T-helper 2 cell treated with Interferon-gamma antibody and Interleukin-4, amounts not matched to agents 5 μg/mL and 100 μg/mL, for 36 hours (primary cell): Measurements from ENCODE around the gene TRPV4.

Source experiments
- DNase-seq: peaks from one replicate; pipeline ENCODE4 v3.0.0; 2021; ENCODE audit warnings: low spot score
- H3K27ac Mint-ChIP-seq: one replicate; pipeline ENCODE4 v1.8.0; 2021; ENCODE audit warnings: mild to moderate bottlenecking, mixed read lengths
- H3K27me3 Mint-ChIP-seq: one replicate; pipeline ENCODE4 v1.8.0; 2021; ENCODE audit warnings: low read depth, mixed read lengths
- H3K36me3 Mint-ChIP-seq: one replicate; pipeline ENCODE4 v1.8.0; 2021; ENCODE audit warnings: low read depth, mixed read lengths
- H3K4me1 Mint-ChIP-seq: one replicate; pipeline ENCODE4 v1.8.0; 2021; ENCODE audit warnings: low read depth, mixed read lengths
- H3K4me3 Mint-ChIP-seq: one replicate; pipeline ENCODE4 v1.8.0; 2022; ENCODE audit warnings: mild to moderate bottlenecking, moderate library complexity, mixed read lengths
- H3K9me3 Mint-ChIP-seq: one replicate; pipeline ENCODE4 v1.8.0; 2021; ENCODE audit warnings: mixed read lengths

The TRPV4 gene

DNA sequence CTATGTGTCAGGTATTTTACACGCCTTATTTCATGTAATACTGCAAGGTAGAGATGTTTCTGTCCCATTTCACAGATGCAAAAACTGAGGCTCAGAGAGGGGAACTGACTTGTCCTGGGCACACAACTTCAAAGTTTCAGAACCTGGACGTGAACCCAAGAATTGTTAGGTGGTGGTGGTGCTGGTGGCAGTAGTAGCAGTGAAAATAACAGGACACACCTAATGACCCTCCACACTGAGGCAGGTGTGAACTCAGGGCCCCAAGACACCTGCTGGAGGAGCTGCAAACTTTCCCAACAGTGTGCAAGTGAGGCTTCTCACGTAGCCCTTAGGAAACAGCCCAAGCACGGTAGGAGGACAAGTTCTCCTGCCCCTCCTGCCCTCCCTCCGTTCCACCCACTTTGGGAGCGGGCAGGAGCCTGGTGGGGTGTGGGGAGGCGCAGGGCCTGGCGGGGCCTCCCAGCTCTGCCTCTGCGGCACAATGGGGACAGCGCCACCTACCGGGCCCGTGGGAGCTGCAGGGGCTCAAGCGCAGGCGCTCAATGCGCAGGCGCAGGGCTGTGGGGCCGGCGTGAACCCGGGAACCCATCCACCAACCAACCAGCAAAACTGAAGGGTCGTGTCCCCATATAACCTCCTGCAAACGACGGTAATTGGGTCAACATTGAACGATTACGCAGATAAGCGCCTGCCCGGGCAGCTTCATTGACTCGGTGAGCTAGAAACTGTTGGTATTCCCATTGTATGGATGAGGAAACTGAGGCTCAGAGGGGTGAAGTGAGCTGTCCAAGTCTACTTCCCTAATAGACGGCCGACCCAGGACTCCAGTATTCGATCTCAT lies 12.0 kb upstream of the TRPV4 start:
- H3K27ac Mint-ChIP-seq: peak overlapping the region; percentile 31

DNA sequence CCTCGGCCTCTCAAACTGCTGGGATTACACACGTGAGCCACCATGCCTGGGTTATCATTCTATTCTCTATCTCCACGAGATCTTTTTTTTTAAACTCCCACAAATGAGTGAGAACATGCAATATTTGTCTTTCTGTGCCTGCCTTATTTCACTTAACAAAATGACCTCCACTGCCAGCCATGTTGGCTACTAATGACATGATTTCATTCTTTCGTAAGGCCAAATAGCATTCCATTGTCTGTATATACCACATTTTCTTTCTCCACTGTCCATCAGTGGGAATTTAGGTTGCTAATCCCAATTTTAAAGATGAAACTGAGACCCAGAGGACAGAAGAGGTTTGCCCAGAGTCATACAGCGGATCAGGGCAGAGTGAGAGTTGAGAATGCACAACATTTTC lies 10.9 kb upstream of the TRPV4 start:
- Mint-ChIP-seq H3K4me1 (no peaks in the 10 kb centered on the region), H3K27ac (no peak overlapping the region), H3K36me3 (no peaks in the 10 kb centered on the region), H3K4me3 (no peak overlapping the region), H3K9me3 (no peaks in the 10 kb centered on the region), H3K27me3 (no peaks in the 10 kb centered on the region)
- no peak for DNase-seq

More for the DNA sequence above, 12.0 kb upstream of the TRPV4 start:
- Mint-ChIP-seq H3K36me3 (no peaks in the 10 kb centered on the region), H3K4me3 (peak overlapping the region; percentile 61), H3K27me3 (no peaks in the 10 kb centered on the region), H3K9me3 (no peaks in the 10 kb centered on the region), H3K4me1 (no peaks in the 10 kb centered on the region)
- DNase-seq: peak; percentile 88

DNA sequence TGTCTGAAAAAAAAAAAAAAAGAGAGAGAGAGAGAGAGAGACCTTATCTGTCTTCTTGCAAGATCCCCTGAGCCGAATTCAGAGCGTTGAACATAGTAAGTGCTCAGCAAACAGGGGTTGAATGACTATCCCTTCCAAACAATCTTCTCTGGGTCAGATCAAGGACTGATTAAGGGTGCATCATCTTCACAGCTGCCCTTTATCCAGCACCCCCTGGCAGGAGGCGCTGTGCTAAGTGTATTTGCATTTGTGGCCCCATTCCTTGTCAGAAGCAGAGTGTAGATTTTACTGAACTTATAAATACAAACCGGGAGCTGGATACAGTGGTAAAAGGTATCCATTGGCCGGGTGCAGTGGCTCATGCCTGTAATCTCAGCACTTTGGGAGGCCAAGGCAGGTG lies 8.8 kb upstream of the TRPV4 start:
- H3K27ac Mint-ChIP-seq: no peak overlapping the region
- no peak for DNase-seq
- peaks cover 3% of the 10 kb centered on the region for H3K27me3 Mint-ChIP-seq
- H3K36me3 Mint-ChIP-seq: no peaks in the 10 kb centered on the region
- H3K9me3 Mint-ChIP-seq: no peaks in the 10 kb centered on the region
- no peak overlapping the region for H3K4me3 Mint-ChIP-seq
- no peaks in the 10 kb centered on the region for H3K4me1 Mint-ChIP-seq

DNA sequence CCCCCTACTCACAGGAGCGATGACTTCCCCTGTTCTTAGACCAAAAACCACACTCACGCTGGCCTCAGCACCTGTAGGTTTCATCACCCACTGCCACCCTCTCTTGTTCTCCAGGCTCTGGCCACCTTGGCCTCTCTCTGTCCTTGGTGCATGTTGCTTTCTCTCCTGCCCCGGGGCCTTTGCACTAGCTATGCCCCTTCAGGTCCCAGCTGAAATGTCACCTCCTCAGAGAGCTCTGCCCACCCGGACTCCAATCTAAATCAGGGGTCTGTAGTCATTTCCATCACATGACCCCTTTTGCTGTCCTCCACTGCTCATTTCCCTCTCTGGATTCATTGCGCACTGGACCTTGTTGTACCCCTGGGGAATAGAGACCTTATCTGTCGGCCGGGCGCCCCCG lies 8.2 kb upstream of the TRPV4 start:
- H3K4me1 Mint-ChIP-seq: no peaks in the 10 kb centered on the region
- no peak for DNase-seq
- peaks cover 3% of the 10 kb centered on the region for H3K27me3 Mint-ChIP-seq
- H3K4me3 Mint-ChIP-seq: no peak overlapping the region
- no peak overlapping the region for H3K27ac Mint-ChIP-seq
- no peaks in the 10 kb centered on the region for H3K36me3 Mint-ChIP-seq
- H3K9me3 Mint-ChIP-seq: no peaks in the 10 kb centered on the region

DNA sequence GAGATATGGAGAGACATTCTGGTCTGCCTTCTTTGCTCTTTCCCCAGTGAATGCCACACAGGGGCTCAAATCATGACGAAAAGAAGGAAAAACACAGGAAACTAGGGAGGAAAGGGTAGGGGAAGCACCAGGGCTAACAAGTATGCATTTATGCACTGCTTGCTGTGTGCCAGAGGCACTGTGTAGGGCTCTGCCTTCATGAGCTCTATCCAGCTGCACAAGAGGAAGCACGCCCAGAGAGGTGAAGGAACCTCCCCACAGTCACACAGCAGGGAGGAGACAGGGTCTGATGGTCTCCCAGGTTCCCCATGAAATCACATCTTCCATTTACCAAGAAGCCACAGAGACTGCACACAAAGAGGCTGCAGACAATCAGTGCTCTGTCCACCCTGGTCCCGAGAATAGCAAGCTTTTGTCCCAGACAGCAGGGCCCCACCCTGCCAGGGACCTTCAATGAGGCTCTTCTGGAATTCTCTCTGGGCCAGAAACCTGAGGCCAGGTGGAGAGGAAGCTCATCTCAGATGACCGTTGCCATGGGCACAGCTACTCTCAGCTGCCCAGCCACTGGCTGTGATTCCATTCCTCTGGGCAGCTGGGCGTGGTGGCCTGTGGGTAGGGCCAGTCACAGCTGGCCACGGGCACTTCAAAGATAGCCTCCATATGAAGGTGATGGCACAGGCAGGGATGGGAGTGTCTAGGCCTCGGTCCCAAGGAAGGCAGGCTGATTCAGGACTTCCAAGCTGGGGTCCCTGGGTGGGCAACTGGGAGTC lies 7.3 kb upstream of the TRPV4 start:
- H3K36me3 Mint-ChIP-seq: no peaks in the 10 kb centered on the region
- H3K4me1 Mint-ChIP-seq: no peaks in the 10 kb centered on the region
- H3K9me3 Mint-ChIP-seq: no peaks in the 10 kb centered on the region
- DNase-seq: no peak
- no peak overlapping the region for H3K27ac Mint-ChIP-seq
- peaks cover 3% of the 10 kb centered on the region for H3K27me3 Mint-ChIP-seq
- no peak overlapping the region for H3K4me3 Mint-ChIP-seq

DNA sequence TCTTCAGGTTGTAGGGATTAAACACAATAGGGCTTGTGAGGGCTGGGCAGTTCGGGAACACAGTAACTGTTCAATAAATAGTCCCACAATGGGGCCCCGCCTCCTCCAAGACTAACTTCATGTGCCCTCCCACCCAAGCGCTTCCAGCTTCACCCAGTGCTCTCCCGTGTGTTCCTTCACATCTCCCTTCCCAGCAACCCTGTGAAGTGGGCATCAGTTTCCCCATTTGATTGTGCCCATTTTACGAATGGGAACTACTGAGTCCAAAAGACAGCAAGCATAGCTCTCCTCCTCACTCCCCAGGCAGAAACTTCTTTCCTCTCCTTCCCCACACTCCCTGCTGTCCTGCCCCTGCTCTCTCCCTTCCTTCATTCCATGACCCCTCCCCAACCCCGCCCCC lies 6.2 kb upstream of the TRPV4 start:
- Mint-ChIP-seq H3K27me3 (peaks cover 11% of the 10 kb centered on the region), H3K27ac (no peak overlapping the region), H3K9me3 (no peaks in the 10 kb centered on the region), H3K36me3 (no peaks in the 10 kb centered on the region), H3K4me3 (no peak overlapping the region), H3K4me1 (no peaks in the 10 kb centered on the region)
- no peak for DNase-seq

DNA sequence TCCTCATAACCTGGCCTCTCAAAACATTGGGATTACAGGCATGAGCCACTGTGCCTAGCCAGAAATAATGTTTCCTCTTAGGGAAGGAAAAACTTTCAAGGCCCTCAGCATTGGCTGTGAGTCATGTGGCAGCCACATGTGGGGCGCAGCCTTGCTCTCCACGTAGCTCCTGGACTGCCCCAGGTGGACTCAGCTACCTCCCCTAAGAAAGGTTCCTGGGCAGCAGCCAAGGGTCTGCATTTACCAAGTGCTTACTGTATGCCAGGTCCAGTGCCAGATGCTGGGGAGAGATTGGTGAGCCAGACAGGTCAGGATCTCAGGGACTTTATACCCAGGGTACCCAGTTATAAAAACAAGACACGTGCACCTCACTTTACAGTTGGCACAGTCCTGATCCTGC lies 3.7 kb upstream of the TRPV4 start:
- no peaks in the 10 kb centered on the region for H3K9me3 Mint-ChIP-seq
- no peak for DNase-seq
- no peak overlapping the region for H3K4me3 Mint-ChIP-seq
- H3K4me1 Mint-ChIP-seq: no peaks in the 10 kb centered on the region
- H3K27ac Mint-ChIP-seq: no peak overlapping the region
- peaks cover 27% of the 10 kb centered on the region for H3K27me3 Mint-ChIP-seq
- no peaks in the 10 kb centered on the region for H3K36me3 Mint-ChIP-seq

DNA sequence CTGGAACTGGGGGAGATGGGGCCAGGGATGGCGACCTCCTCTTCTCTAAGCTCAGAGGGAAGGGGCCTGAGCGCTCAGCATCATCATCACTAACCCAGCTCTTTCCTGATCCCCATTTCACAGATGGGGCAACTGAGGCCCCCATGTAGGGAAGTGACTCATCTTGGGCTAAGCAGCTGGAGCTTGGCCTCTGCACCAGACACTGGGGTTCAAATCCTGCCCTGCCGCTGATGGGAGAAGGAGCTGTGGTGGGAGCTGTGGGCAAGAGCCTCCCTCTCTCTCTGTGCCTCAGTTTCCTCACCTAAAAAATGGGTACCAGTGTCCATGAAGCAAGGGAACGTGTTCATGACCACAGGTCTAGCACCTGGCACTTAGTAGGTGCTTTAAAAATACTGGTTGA lies 2.6 kb upstream of the TRPV4 start:
- peaks cover 36% of the 10 kb centered on the region for H3K27me3 Mint-ChIP-seq
- no peak overlapping the region for H3K27ac Mint-ChIP-seq
- H3K36me3 Mint-ChIP-seq: no peaks in the 10 kb centered on the region
- H3K4me3 Mint-ChIP-seq: no peak overlapping the region
- DNase-seq: no peak
- H3K4me1 Mint-ChIP-seq: no peaks in the 10 kb centered on the region
- no peaks in the 10 kb centered on the region for H3K9me3 Mint-ChIP-seq

DNA sequence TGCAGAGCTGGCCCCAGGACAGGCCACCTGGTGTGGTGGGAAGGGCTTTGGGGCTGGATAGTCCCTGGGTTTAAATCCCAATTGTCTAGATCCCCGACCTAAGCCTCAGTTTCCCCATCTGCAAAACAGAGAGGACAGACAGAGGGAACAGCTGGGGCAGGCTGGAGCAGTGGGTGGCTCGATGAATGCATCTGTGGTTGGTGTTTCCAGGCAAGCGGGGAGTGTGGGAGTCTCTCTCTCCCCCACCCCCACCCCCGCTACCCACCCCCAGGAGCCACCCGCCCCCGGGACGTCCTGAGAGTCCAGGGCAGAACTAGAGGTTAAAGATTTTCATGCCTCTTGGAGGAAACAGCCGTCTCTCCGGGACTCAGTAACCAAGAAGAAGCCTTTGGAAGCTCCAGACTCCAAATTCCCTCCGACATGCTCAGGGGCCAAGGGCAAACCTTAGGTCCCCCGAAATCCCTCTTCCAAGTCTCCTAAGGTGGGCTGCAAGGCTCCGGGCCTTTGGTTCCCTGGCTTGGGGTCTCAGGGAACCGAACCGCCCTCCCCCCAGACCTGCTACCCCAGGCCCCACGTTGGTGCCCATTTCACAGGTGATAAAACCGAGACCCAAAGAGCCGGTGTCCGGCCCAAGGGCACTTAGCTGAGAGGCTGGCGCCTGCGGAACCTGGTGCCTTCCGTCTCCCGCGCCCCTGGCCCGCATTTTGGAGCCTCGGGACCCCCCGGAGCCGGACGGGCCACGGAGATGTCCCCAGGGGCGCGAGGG lies 474 bp downstream of the TRPV4 start:
- Mint-ChIP-seq H3K9me3 (no peaks in the 10 kb centered on the region), H3K36me3 (no peaks in the 10 kb centered on the region), H3K27me3 (peaks cover 36% of the 10 kb centered on the region), H3K4me1 (no peaks in the 10 kb centered on the region), H3K27ac (no peak overlapping the region), H3K4me3 (no peak overlapping the region)
- no peak for DNase-seq

DNA sequence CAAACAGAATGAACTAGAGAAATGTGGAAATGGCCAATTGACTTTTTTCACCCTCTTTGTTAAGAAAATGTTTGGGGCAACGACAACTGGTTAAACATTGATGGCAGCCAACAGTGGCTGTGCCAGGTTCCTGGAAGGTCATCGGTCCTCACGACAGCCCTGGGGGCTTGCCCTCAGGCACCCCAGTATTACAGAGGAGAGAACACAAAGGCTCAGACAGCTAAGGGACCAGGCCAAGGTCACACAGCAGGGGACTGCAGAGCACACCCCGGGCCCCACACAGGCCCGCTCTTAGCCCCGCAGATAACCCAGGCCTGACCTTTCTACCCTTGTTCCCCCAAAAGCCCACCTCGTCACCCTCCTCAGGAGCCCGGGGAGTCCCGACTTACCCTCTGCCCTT lies 1.3 kb downstream of the TRPV4 start:
- Mint-ChIP-seq H3K4me1 (no peaks in the 10 kb centered on the region), H3K27ac (no peak overlapping the region), H3K27me3 (peaks cover 33% of the 10 kb centered on the region), H3K4me3 (no peak overlapping the region), H3K36me3 (no peaks in the 10 kb centered on the region), H3K9me3 (no peaks in the 10 kb centered on the region)
- DNase-seq: no peak

DNA sequence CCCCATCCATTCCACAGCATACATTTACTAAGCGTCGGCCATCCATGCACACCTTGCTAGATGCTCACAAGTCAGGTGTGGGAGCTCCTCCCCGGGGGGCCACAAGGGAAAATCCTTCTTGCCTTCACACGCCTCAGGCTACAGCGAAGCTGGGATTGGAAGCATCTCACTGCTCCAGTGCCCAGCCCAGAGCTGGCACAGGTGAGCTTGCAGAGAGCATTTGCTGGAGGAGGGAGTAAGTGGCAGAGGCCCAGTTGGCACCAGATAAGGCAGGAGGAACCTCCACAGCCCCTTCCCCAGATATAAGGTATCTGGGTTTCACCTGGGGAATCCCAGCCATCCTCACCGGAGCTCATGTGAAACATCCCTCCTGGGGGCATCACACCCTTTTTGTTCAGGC lies 1.8 kb downstream of the TRPV4 start:
- H3K4me3 Mint-ChIP-seq: no peak overlapping the region
- H3K4me1 Mint-ChIP-seq: no peaks in the 10 kb centered on the region
- no peaks in the 10 kb centered on the region for H3K36me3 Mint-ChIP-seq
- H3K27ac Mint-ChIP-seq: no peak overlapping the region
- H3K9me3 Mint-ChIP-seq: no peaks in the 10 kb centered on the region
- no peak for DNase-seq
- H3K27me3 Mint-ChIP-seq: peaks cover 33% of the 10 kb centered on the region

DNA sequence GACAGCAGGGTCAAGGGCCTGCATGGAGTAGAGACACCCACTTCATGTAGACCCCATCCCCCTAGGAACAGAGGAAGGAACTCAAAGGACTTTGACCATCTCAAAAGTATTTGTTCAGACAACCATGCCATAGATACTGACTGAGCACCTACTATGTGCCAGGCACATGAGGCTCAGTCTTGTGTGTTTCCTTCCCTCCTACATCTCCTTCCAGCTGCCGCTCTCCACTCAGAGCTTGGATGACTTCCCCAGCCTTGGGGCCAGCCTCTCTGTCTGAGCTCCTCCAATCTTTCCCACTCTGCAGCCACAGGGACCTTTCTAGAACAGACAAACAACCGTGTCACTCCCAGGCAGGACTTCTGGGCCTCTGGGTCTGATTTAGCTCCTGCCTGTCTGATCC lies 2.5 kb downstream of the TRPV4 start:
- no peaks in the 10 kb centered on the region for H3K9me3 Mint-ChIP-seq
- no peaks in the 10 kb centered on the region for H3K4me1 Mint-ChIP-seq
- no peak overlapping the region for H3K27ac Mint-ChIP-seq
- H3K27me3 Mint-ChIP-seq: peaks cover 33% of the 10 kb centered on the region
- no peak for DNase-seq
- no peaks in the 10 kb centered on the region for H3K36me3 Mint-ChIP-seq
- no peak overlapping the region for H3K4me3 Mint-ChIP-seq

DNA sequence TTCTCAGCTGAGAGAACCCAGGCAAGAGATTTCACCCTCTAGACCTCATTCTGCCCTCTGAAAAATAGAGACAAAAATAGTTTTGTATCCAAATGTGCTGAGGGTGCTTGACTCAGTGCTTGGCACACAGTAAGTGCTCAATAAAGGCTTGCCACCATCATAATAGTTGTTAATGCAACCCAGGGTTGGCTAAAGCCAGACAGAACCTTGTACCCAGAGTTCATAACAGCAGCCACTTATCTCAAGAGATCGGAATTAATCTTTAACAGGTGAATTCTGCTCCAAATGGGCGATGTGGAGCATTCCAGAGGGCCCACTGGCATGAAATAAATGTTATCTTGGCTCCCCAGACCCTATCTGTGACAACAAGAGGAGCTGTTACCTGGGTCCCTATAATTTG lies 2.9 kb downstream of the TRPV4 start:
- Mint-ChIP-seq H3K27me3 (peaks cover 33% of the 10 kb centered on the region), H3K9me3 (no peaks in the 10 kb centered on the region), H3K36me3 (no peaks in the 10 kb centered on the region), H3K4me3 (no peak overlapping the region), H3K4me1 (no peaks in the 10 kb centered on the region), H3K27ac (no peak overlapping the region)
- DNase-seq: no peak

DNA sequence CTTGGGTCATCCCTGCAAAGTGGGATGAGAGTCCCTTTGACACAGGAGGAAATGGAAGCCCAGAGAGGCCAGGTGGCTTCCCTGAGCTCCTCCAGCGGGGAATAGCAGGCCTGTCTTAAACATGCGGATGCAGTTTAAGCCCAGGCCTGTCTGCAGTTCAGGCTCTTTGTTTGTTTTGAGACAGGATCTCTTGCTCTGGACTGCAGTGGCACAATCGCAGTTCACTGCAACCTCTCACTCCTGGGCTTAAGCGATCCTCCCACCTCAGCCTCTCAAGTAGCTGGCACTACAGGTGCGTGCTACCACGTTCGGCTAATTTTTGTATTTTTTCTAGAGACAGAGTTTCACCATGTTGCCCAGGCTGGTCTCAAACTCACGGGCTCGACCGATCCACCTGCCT lies 3.5 kb downstream of the TRPV4 start:
- Mint-ChIP-seq H3K27me3 (peaks cover 30% of the 10 kb centered on the region), H3K4me3 (no peak overlapping the region), H3K4me1 (no peaks in the 10 kb centered on the region), H3K27ac (no peak overlapping the region), H3K9me3 (no peaks in the 10 kb centered on the region), H3K36me3 (no peaks in the 10 kb centered on the region)
- DNase-seq: no peak
